ENCODE data around the gene TAOK1.

TAOK1 gene

GRCh38 chr17:29584452-29585079 is 194.4 kb downstream of the TAOK1 start:
- DNase-seq (ENCODE audit: low spot score) = no peak

DNA sequence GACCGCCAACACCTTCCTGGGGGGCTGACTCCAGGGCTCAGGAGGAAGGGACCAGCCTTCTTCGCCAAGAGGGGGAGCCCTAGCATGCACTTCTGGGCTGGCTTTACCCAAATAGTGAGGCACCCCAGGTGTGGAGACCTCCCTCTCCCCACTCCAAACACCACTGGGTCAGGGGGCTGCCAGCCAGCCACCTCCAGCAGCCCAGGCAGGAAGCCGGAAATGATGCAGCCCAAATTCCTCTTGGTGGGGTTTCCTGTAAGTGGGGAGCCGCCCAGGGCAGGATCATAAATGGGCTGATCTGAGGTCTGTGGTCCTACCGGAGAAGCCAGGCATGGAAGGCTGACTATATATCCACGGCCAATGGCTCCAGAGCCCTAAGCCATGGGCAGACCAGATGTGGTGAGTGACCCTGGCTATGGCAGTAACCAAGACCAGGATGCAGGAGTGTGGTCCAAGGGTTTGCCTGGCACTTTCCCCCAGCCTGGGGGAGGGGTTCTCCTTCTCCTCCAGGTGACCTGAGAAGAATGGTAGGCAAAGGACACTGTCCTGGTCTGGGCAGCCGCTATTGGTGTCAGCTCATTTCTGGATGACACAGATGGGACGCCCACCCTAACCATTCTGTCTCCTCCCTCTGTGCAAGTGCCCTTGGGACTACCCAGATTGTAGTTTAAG is 195.1 kb downstream of the TAOK1 start:
- DNase-seq (ENCODE audit: low spot score) = no peak

DNA sequence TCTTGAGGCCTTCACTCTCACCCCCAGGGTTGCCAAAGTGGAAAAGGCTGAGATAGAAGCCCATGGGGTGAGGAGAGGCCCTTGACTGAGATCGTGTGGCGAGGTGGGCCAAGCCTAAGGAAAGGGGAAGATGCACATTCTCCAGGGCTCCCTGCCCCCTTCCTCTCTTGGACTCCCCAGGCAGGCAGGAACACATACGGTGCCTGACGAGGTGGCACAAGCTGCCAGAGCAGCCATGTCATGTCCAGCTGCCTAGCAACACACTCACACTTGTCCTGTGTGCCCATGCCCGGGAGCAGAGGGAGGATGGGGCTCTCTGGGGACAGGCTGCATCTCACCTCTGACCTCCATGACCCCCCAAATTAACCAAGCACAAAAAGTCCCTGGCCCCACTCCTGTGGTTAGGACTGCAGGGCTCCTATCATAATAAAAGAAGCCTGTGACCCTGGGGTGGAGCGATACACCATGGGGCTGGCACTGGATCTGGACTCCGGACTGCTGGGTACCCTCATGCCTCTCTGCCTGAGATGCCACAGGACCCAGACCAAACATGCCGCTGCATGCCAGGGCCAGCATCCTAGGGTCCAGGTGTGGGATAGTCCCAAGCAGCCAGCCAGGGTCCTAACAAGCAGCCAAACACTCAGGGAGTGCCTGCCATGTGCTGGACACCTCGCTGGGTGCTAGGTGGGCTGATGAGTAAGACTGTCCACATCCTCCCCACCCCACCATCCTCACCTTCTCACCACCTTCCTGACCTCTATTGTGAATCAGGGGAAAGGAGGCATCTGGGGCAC is 196.7 kb downstream of the TAOK1 start:
- no peak for DNase-seq (ENCODE audit: low spot score)

DNA sequence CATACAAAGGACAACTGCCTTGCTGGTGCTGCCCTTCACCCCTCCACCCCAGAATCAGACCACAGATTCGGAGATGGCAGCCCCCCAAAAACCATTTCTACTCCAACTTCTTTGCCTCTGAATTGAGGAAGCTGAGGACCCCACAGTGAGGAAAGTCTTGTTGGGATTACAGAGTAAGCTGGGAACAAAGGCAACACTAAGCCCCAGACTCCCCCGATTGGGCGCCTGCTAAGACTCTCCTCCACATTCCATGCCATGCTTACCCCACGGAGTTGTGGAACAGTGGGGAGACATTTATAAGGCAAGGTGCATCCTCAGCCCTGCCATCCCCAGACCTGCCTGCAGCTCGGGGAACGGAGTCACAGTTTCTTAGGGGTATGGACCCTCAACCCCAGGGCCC is 197.4 kb downstream of the TAOK1 start:
- no peak for DNase-seq (ENCODE audit: low spot score)

GRCh38 chr17:29588017-29588561 is 197.9 kb downstream of the TAOK1 start:
- no peak for DNase-seq (ENCODE audit: low spot score)

GRCh38 chr17:29588562-29589411 is 198.6 kb downstream of the TAOK1 start:
- DNase-seq (ENCODE audit: low spot score) = peak; percentile 62

DNA sequence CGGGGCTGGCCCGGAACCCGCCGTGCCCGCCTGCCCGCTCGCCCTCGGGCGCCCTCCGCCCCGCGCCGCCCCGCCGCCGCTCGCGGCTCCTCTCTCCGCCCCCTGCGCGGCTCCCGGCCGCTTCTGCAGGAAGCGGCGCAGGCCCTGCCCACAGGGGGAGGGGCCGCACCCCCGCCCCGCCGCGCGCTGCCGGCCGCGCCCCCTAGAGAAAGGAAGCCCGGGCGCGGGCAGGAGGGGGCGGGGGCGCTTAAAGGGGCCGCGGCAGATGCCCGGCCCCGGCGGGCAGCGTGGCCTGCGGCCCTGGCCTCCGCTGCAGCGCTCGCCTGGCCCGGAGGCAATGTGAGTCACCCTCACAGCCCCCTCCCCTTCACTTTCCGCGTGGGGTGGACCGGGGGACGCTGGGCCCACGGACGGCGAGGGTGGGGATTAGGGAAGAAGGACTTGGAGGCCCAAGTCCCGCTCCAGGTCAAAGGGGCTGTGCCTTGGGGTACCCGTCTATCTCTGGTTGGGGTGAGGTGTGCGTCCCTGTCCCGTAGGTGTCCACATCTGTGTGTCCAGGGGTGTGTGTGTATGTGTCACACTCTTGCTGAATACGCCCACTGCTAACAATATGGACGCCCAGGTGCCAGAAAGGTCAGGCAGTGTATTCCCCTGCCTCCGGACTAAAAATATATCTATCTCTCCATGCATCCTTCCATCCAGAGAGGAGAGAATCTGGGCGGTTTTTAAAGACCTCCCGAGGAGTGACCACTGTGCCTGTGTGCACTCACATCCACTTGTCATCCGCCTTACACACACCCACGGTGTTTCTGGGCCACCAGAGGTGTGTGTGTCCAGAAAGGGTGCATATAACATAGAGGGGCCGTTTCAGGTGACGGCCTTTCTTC is 199.6 kb downstream of the TAOK1 start, which contains the start of gene GIT1:
GIT1 (minus strand) TSS at position 125 of the 887 bp plus-strand sequence. CDS start 270 bp downstream, outside the sequence.
- peak; percentile 97 for DNase-seq (ENCODE audit: low spot score)

DNA sequence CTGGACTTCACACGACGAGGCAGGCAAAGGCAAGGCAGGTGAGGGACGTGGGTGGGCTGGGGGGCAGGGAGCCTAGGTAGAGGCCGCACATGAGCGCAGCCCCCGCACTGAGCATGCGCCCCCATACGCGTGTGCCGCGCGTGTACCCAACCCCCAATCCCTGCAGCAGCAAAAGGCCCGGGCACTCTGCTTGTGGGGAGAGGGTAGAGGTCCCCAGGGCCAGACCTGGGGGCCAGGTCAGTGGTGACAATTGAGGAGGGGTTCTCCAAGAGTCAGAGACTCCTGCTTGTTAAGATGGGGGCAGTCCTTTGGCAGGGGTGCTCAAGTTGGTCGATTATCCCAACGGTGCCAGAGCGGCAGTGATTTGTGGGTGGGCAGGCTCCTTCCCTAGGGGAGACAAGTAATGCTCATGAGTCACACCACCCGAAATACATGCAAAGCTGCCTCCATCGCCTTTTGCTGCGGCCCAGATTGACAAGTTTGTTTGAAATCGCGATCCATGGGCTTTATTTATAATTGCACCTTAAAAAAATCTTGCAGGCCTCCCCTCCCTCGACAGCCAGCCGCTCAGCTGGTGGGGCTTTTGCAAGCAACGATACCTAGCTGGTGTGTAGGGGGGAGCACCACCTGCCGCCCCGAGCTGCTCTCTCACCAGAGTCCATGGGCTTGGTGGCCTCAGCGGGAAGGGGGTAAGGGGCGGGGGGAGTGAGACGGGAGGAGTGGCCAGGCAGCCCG is 200.4 kb downstream of the TAOK1 start:
- peak; percentile 79 for DNase-seq (ENCODE audit: low spot score)

DNA sequence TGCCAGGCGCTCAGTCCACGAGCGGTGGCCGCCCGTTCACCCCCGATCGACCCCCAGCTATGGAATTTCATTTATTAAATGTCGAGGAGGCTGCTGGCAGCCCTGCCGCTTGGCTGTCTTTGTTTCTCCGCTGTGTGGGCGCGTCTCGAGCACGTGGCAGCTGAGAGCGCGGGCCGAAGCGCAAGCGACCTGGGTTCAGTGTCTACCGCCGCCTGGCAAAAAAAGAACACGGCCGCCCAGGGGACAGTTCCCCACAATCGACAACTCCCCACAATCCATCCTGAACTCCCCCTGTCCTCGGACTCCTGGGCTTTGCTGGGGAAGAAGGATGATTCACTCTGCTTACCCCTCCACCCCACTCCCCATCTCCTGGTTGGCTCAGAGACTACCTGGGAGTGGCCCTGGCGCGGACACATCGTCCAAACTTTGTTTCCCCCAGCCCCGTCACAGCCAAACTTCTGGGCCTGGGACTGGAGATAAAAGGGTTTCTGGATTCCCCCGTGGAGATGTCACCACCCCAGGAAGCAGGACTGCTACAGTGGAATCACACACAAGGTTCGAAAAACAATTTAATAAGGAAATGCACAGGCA is 201.1 kb downstream of the TAOK1 start:
- no peak for DNase-seq (ENCODE audit: low spot score)

- peak; percentile 91 for DNase-seq (ENCODE audit: low spot score)
Observed at GRCh38 chr17:29591737-29592608, 201.8 kb downstream of the TAOK1 start.

GRCh38 chr17:29592850-29593551 is 202.8 kb downstream of the TAOK1 start, which contains the start of gene ANKRD13B:
Gene ANKRD13B, plus strand, starts transcription at chr17:29593132. Its CDS starts 490 bp downstream, at chr17:29593622.
- no peak for DNase-seq (ENCODE audit: low spot score)

DNA sequence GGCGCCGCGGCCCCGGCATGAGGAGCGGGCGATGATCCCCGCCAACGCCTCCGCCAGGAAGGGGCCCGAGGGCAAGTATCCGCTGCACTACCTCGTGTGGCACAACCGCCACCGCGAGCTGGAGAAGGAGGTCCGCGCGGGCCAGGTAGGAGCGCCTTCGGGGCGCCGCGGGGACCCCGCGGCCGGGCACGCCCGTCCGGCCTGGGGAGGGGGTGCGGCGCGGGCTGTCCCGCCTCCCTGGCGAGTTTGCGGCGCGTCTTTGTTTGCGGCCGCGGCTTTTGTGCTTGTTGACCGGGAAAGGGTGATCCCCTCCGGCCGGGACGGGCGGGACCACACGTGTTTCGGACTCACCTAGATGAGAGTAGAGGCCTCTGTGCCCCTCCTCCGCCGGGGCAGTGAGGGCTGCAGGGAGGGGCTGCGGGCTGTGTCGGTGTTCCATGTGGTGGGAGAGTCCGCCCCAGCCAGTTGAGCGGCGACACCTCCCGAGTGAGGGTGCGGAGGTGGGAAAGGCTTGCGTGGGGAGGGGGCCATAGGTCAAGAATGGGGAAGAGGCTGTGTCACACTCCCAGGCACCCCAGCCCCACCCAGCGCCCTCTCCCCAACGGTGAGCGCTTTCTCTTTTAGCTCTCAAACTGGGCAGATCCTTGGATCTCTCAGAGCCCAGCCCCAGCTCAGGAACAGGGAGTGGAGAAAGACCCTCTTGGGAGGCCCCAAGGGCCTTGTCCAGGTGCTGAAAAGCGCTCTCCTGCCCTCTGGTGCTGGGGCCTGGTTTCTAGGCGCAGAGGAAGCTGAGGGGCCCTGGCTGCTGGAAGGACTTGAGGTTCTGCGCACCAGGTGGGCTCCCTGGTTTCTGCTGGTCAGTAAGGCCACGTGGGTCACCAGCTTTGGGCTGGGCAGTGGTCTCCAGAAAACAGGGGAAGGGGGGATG is 203.7 kb downstream of the TAOK1 start:
- no peak for DNase-seq (ENCODE audit: low spot score)

DNA sequence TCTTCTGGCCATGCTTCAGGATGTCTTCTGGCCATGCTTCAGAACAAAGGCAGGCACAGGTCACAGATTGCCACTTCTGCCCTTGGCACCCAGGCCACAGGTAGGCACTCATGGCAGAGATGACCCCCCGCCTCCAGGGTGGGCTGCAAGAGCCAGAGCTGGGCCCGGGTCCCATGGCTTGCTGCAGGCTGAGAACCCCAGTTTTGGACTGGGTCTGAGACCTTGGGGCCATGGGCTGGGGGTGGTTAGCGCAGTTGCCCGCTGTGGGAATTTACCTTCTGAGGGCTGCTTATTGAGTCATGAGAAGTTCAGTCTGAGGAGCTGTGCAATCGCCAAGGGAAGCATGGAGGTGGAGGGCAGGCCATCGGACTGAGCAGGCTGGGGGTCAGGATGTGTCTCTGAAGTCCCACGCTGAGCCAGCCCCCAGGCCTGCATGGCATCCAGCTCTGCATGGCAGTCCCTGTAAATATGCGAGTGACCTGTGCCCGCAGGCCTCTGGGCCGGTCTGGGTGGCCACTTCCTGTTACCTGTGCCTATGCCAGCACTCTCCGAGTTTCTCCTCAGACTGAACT is 204.4 kb downstream of the TAOK1 start:
- no peak for DNase-seq (ENCODE audit: low spot score)

GRCh38 chr17:29595107-29595942 is 205.2 kb downstream of the TAOK1 start:
- no peak for DNase-seq (ENCODE audit: low spot score)
